Panc1 (cell line): ENCODE results near the gene SHQ1.

ENCODE experiments used
- POLR2AphosphoS5 ChIP-seq: IDR thresholded peaks from 2 replicates; pipeline ENCODE4 v1.6.1; 2012; ENCODE audit warnings: mild to moderate bottlenecking, low read depth, low read length, moderate library complexity
- SIN3A ChIP-seq: IDR thresholded peaks from 2 replicates; pipeline ENCODE4 v1.6.1; 2012; ENCODE audit warnings: low read depth, mild to moderate bottlenecking, low read length, moderate library complexity, borderline replicate concordance; ENCODE audit not compliant: insufficient read depth
- TCF7L2 ChIP-seq: IDR thresholded peaks from 2 replicates; pipeline ENCODE4 v1.6.1; 2011; ENCODE audit warnings: mild to moderate bottlenecking, low read depth, low read length, inconsistent platforms
- TF ChIP-seq, protein P1 (sequence below), 2 experiments: IDR thresholded peaks; 2 replicates each; pipeline ENCODE4 v1.6.1; 2011 to 2012; ENCODE audit warnings: low read depth in 2 of 2, control low read depth in 1 of 2, low read length in 1 of 2, mild to moderate bottlenecking in 1 of 2, moderate library complexity in 1 of 2; ENCODE audit not compliant: insufficient read depth in 1 of 2
- TF ChIP-seq, protein P2 (sequence below): fragments of 450-650 bp; IDR thresholded peaks from 2 replicates; pipeline ENCODE4 v1.5.1; 2017; ENCODE audit warnings: mild to moderate bottlenecking

DNA sequence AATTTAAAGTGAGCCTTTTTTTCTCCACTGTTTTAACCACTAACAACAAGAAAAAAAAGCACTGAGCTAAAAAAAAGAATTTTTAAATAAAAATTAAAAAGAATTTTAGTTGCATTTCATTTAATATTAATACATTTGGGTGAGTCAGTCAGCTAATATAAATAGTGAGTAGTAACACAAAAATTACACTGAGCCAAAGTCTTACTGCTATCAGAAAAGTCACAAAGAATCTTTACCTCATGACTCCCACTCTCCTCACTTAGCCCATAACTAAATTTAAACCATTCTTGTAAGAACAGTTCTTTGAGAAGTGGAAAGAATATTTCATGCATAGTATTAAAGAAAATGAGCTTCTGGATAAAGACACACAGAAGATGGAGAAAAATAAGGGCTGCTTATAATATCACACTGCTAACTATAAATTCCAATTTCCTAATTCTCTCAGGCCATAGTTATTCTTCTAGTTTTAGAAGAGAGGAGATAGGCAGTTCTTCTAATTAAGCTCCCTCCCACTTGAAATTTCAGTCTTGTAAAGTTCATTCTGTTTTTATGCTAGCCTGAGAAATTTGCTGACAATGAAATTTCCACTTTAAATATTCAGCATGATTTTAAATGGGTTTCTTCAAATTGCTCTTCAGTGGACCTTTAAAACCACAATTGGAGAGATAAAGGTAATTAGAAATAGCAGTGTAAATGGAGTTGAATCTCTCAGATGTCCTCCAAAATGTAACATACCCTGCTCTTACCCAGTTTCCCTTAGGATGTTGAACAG lies 17.6 kb downstream of the SHQ1 start:
- TF ChIP-seq, protein P1, sequence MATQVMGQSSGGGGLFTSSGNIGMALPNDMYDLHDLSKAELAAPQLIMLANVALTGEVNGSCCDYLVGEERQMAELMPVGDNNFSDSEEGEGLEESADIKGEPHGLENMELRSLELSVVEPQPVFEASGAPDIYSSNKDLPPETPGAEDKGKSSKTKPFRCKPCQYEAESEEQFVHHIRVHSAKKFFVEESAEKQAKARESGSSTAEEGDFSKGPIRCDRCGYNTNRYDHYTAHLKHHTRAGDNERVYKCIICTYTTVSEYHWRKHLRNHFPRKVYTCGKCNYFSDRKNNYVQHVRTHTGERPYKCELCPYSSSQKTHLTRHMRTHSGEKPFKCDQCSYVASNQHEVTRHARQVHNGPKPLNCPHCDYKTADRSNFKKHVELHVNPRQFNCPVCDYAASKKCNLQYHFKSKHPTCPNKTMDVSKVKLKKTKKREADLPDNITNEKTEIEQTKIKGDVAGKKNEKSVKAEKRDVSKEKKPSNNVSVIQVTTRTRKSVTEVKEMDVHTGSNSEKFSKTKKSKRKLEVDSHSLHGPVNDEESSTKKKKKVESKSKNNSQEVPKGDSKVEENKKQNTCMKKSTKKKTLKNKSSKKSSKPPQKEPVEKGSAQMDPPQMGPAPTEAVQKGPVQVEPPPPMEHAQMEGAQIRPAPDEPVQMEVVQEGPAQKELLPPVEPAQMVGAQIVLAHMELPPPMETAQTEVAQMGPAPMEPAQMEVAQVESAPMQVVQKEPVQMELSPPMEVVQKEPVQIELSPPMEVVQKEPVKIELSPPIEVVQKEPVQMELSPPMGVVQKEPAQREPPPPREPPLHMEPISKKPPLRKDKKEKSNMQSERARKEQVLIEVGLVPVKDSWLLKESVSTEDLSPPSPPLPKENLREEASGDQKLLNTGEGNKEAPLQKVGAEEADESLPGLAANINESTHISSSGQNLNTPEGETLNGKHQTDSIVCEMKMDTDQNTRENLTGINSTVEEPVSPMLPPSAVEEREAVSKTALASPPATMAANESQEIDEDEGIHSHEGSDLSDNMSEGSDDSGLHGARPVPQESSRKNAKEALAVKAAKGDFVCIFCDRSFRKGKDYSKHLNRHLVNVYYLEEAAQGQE (IDR thresholded peaks at IDR 0.05; ENCODE audit: insufficient read depth in 1 of 2, low read depth in 2 of 2, low read length in 1 of 2): no peak
- TF ChIP-seq, protein P2, sequence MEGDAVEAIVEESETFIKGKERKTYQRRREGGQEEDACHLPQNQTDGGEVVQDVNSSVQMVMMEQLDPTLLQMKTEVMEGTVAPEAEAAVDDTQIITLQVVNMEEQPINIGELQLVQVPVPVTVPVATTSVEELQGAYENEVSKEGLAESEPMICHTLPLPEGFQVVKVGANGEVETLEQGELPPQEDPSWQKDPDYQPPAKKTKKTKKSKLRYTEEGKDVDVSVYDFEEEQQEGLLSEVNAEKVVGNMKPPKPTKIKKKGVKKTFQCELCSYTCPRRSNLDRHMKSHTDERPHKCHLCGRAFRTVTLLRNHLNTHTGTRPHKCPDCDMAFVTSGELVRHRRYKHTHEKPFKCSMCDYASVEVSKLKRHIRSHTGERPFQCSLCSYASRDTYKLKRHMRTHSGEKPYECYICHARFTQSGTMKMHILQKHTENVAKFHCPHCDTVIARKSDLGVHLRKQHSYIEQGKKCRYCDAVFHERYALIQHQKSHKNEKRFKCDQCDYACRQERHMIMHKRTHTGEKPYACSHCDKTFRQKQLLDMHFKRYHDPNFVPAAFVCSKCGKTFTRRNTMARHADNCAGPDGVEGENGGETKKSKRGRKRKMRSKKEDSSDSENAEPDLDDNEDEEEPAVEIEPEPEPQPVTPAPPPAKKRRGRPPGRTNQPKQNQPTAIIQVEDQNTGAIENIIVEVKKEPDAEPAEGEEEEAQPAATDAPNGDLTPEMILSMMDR: no peak
- TF ChIP-seq POLR2AphosphoS5 (no peak), TCF7L2 (no peak), SIN3A (no peak)
